NCI-H128 (cell line): ENCODE results near the gene RELN.
"Not testable (repeated sequence)": the region's sequence is repeated elsewhere in the genome, so short reads cannot be mapped to it uniquely, and the experiment has no call there.

Experiments
- DNase-seq: peaks from one replicate; lab custom pipeline; 2025; ENCODE audit not compliant: unreplicated experiment; lab: John Stamatoyannopoulos, UW

Gene RELN

DNA sequence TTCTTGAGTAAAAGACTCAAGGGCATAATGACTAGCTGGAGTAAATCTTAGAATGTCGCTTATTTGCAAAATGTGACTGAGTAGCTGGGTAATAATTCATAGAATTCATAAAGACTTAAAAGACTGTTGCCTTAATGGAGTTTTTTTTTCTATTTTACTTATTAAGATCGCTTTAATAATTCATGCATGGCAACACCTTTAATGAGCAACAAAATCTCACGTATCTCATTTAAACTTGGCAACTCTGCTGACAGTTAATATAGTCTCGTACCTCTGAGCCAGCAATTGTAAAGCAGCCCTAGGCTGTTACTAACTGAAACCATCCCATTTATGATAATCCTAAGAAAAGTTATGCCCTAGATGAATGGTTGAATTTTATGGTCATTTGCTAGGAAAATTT lies 455.7 kb downstream of the RELN start:
- no peak for DNase-seq

GRCh38 chr7:103532955-103533354 lies 456.5 kb downstream of the RELN start:
- no peak for DNase-seq

GRCh38 chr7:103528152-103528551 lies 461.3 kb downstream of the RELN start:
- no peak for DNase-seq

DNA sequence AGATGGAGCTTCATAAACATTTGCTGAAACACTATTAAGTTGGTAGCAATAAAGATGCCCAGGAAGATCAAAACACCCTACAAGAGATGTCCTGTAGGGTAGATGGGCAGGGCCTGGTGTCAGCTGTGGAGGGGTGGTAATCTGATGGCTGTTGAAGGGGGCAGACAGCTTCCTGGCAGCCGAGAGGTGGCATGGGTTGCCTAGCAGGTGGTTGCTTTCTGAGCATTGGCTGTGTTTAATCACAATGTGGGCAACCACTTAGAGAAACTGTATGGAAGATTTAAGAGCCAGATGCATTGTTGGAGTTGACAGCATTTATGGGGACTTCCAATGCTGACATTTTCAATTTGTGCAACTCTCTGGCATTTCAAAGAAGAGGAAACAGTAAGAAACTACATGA lies 463.5 kb downstream of the RELN start:
- DNase-seq = peak; percentile 5

DNA sequence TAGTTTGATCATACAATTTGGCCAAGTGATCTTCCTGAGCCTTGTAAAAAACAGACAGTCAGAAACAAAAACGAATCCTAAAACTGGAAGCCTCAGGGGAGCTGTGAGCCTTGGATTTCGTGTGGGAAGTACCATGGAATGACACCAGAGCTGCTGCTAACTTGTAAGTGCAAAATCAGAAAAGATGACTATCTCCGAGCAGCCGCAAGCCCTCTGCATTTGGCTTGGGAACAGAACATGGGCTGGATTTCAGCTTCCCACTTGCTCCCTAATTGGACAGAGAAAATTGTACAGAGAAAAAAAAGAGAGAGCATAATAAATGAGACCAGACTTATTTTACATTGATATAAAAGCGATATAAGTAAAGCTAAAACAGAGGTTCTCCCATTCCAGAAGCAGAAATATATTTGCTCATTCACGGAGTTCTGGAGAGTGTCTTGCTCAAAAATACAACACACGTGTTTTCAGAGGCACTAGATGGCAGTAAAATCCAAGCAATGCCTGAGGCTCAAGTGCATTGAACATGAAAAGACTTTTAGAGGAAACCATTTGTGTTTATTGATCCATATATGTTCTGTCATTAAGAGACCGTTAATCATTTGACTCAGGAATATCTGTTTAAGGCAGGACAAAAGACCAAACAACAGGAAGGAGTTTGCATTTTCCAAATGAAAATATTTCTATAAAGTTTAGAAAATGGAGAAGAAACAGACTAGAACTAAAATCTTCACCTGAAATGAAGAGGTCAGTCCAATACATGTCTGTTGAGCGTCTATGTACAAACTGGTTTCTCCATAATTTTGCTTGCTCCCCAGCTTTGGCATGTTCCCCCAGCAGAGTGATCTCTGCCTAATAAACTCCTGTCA lies 465.2 kb downstream of the RELN start:
- no peak for DNase-seq

DNA sequence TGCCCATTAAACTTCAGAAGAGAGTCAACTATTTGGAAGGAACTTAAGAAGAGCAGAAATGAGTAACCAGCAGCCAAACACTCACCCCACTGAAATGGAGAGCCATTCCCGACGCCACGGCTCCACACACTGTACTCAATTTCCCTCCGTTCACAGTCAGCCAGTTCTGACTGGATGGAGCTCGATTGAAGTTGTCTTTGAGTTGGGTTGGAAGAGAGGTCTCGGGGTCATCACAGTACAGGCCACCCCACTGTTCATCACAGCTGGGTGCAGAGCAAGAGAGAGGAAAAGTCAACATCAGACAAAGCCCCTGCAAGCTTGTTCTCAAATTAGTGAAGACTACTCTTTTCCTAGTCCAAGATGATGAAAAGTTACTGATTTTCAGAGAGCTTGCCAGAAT lies 467.5 kb downstream of the RELN start:
- no peak for DNase-seq

GRCh38 chr7:103504505-103505135 lies 484.8 kb downstream of the RELN start:
- no peak for DNase-seq

DNA sequence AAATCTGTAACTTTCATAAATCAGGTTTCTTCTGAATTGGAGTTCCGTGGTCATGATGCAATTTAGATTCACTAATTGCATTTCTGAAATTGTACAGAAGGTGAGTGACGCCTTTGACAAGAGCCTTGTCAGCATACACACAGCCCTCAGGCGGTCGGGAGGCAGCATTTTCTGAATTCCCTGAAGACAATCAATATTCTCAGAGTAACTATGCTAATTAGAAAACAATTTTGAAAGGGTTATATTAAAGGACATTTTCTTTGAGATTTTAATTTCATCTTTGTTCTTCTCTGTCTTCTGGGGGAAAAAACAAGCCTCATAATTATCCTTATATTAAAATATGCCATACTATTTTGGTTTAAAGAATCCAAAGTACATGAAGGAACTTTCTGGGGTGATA lies 488.3 kb downstream of the RELN start:
- no peak for DNase-seq

DNA sequence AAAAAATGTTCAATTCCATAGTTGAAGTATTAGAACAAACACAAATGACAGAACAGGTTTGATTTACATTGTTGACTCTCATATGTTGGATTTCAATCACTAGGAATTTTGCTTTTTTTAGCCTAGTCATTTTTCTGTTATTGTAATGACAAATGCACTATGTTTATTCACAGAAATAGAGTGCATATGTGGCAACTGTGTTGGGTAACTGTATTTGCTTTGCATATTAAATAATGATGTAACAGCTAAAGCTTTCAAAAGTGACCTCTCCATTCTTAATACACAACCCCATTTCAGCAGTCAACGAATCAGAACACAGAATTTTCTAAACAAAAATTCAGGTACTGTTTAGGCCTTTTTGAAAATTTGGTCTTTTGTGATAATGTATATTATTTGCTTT lies 489.5 kb downstream of the RELN start:
- no peak for DNase-seq

GRCh38 chr7:103487419-103487818 lies 502.0 kb downstream of the RELN start:
- no peak for DNase-seq

DNA sequence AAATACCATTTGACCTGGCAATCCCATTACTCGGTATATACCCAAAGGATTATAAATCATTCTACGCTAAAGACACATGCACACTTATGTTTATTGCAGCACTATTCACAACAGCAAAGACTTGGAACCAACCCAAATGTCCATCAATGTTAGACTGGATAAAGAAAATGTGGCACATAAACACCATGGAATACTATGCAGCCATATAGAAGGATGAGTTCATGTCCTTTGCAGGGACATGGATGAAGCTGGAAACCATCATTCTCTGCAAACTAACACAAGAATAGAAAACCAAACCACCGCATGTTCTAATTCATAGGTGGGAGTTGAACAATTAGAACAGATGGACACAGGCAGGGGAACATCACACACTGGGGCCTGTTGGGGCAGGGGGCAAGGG lies 502.6 kb downstream of the RELN start:
- not testable (repeated sequence) for DNase-seq

DNA sequence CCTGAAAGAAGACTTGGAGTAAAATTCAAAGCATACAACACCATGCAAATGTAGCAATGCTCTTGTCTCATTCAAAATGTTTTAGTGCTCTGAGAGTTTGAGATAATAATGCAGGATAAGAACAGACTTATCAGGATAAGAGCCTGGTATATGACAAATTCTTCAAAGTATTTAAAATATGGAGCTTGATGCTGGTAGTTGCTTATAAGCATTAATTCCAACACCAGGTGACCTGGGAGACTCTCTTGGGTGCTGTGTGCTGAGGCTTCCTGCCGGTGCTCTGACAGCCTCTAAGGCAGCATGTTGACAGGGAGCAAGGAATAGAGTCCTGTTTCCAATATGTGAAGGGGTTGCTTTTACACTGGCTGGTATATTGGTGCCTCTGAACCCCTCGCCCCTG lies 508.7 kb downstream of the RELN start:
- no peak for DNase-seq

GRCh38 chr7:103474956-103475355 lies 514.5 kb downstream of the RELN start:
- DNase-seq = no peak

DNA sequence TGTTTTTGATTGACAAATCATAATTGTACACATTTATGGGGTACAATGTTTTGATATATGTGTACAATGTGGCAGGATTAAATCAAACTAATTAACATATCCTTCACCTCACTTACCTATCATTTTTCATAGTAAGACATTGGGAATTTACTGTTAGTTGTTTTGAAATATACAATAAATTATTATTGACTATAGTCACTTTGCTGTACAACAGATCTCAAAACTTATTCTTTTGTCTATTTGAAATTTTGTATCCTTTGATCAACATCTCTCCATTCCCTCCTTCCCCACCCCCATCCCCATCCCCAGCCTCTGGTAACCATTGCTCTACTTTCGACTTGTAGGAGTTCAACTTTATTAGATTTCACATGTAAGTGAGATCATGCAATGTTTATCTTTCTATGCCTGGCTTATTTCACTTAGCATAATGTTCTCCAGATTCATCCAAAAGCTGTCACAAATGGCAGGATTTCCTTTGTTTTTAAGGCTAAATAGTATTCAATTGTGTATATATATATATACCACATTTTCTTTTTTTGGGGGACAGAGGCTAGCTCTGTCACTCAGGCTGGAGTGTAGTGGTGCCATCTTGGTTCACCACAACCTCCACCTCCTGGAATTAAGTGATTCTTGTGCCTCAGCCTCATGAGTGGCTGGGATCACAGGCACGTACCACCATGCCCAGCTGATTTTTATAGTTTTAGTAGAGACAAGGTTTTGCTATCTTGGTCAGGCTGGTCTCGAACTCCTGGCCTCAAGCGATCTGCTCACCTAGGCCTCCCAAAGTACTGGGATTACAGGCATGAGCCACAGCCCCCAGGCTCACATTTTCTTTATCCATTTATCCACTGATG lies 520.1 kb downstream of the RELN start:
- no peak for DNase-seq

- DNase-seq = no peak
Observed at GRCh38 chr7:103466814-103467213, 522.6 kb downstream of the RELN start.

- DNase-seq = no peak
Observed at GRCh38 chr7:103462358-103462757, 527.1 kb downstream of the RELN start.

- DNase-seq = peak; percentile 74
Observed at GRCh38 chr7:103447073-103447960, 542.1 kb downstream of the RELN start.

DNA sequence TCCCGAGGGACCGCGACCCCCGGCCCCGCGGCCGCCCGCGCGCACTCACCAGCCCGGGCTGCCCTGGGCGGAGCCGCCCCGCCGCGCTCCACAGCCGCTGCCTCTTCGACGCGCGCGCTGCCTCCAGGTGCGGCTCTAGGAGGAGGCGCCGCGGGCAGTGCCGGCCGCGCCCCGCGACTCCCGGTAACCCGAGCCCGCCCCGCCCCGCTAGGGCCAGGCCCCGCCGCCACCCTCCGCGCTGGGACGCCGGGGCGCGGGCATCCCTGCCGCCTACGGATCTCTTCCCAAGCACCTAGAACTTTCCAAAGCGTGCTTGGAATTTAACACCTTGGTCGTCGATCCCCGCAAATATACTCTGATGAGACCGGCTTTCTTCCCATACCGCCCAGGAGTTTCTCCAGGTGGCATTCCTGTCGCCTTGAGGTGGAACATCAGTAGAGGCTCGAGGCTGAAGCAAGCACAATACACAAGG lies 543.4 kb downstream of the RELN start, which contains the start of gene SLC26A5:
SLC26A5 (minus strand) TSS at position 159 of the 472 bp plus-strand sequence. CDS start 24,693 bp downstream, outside the sequence.
- peak; percentile 53 for DNase-seq

DNA sequence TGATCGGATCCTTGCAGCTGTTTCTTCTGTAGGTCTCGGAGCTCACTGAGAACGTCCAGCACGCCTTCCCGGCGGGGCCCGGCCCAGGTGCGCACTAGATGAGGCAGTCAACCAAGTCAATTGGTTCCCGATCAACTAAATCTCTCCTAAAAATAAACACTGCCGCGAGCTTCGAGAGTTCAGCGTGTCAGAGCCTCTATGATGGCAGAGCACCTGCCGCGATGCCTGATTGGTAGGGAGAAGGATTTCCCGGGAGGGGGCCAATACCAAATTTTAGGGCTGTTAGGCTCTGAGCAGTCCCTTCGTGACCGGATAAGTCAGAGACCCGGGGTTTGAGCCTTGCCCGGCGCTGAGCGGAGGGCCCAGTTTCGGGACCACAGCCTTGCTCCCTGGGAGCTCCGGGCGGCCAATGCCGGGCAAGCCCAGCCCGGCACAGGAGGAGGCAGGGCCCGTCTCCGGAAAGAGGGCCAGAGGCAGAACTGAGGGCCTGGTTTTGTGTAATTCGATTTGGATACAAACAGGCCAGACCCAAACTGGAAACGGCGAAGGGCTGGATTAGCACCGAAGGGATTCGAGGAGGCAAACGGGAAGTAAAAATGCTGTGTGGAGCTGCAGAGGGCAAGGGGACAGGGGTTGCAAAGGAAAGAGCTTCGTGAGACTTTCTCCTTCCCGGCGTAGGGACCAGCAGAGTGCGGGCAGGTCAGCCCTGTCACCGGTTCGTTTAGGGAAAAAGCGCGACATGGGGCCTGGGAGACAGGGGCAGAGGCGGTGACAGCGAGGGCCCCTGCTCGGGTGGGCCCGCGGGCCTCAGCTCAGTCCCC lies 544.0 kb downstream of the RELN start:
- no peak for DNase-seq

DNA sequence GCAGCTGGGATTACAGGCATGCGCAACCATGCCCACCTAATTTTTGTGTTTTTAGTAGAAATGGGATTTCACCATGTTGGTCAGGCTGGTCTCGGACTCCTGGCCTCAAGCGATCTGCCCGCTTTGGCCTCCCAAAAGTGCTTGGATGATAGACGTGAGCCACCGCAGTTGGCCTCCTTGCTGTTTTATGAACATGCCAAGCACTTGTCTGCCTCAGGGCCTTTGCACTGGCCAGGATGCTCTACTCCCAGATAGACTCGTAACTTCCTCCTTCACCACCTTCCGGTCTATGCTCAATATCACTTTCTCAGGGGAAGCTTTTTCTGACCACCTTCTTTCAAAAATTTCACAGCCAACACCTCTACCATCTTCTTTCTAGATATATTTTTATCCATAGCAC lies 549.8 kb downstream of the RELN start:
- DNase-seq = no peak
